Measurements from ENCODE around the gene ABLIM3.

The ABLIM3 gene

DNA sequence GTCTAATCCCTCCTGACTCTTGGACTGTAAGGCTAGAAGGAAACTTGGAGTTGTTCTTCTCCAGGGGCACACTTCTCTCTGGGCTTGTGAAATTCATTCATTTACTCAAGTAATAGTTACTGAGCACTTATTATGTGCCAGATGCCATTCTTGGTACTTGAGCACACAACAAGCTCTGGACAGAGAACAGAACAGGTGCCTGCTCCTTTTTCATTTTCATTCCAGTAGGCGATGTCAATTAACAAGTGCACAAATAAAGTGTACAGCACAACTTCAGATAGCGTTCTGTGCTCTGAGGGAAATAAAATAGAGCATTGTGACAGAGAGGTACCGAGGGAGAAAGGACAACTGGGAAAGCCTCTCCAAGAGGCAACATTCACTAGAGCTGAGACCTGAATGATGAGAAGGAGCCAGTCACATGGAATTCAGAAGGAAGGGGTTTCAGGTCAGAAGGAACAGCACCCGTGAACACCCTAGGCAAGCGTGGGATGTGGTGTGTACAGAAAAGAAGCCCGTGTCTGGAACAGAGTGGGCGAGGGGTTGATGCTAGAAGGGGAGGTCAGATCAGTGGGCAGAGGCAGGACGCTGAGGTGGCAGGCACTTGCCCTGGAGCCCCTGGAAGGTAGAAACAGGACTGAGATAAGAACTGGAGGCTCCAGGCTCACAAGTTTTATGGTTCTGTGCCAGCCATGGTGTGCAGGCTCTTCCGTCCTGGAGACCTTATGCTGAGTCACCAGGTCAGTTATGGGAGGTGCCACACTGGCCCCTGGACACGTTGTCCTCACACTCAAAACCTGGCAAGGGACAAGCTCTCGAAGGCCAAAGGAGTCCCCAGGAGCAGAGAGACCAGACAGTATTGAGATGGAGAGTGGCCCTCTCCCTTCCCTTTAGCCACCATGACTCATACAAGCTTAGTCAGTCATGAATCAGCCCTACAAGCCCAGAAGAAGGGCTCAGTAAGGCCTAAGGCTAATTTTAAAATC is 7.2 kb upstream of the ABLIM3 start:
- DNase-seq, result no peak

DNA sequence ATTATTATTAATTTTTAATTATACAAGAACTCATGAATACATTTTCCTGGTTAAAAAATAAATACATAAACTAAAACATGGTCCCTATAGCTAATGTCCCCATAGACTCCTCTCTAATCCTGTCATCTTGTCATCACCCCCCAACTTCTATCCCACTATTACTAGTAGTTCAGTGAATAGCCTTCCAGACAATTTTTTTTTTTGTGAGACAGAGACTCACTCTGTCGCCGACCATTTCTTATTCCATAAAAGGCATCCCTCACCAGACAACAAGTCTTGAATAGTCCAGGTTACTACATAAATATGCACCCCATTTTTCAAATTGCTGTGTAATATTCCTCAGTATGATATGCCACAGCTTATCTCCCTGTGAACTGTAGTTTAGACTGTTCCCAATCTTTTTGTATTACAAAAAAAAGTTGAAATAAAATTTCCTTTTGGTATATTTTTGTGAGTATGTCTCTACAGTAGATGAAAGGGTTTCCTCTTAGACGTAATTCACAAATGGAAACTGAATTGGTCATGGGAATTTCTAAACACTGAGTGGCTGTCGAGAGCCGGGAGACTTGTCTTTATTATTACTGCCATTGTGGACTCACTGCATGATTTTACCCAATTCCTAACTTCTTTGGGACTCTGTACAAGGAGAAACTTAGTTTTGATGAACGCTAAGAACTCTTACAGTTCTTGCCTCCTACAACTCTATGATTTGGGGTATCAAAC is 6.4 kb upstream of the ABLIM3 start:
- no peak for DNase-seq

DNA sequence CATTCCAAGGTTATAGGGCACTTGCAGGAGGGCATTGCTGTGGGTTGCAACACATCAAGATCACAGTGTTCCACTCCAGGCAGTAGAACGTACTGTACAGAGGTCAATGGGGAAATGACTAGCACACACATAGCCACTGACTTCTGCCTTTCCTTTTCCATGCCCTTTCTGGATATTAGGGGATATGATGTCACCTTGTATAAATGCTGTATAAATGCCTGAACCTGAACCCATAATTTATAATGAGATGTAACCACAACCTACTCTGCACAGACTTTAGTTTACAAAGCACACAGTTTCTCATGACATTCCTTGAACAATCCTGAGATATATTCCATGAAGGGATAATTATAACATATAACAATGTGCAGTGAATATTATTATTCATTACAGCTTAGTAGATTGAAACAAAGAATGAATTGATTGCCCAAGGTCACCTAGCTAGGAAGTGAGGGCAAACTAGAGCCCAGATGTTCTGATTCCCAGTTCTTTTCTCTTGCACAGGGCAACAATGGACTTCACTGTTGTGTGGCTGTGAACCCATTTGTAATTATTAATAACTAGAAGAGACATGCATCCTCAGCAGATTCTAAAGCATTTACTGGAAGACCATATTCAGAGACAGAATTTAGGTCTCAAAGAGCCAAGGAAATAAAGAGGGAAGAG is 5.6 kb upstream of the ABLIM3 start:
- no peak for DNase-seq

DNA sequence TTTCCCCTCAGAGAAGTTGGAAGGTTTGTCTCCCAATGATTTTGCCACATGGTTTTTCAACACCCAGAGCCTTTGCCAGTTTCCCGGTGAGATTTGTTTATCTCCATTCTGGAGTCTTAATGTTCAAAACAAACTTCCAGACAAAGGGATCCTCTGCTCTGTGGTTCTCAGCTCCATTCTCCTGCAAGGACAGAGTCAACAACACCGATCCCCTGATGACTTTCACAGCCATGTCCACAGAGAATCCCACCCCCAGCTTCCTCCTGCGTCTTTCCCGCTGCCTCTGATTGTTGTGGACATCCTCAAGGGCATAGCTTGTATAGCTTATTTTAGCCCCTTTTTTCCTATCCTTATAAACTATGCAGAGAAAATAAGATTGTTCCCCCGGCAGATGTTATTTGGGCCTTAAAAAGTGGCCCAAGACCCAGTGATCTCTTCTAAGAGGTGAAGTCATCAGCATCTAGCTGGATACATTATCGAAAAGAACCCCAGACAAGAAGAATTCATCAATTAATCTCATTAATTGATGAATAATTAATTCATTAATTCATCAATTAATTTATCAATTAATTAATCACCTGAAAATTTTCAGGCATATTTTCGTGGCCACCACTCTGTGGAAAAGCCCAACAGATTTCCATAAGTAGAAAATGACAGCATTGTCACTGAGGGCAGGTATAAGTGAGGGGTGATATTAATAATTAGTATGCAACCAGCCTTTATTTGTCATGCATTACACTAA is 2.9 kb upstream of the ABLIM3 start:
- DNase-seq, result no peak

DNA sequence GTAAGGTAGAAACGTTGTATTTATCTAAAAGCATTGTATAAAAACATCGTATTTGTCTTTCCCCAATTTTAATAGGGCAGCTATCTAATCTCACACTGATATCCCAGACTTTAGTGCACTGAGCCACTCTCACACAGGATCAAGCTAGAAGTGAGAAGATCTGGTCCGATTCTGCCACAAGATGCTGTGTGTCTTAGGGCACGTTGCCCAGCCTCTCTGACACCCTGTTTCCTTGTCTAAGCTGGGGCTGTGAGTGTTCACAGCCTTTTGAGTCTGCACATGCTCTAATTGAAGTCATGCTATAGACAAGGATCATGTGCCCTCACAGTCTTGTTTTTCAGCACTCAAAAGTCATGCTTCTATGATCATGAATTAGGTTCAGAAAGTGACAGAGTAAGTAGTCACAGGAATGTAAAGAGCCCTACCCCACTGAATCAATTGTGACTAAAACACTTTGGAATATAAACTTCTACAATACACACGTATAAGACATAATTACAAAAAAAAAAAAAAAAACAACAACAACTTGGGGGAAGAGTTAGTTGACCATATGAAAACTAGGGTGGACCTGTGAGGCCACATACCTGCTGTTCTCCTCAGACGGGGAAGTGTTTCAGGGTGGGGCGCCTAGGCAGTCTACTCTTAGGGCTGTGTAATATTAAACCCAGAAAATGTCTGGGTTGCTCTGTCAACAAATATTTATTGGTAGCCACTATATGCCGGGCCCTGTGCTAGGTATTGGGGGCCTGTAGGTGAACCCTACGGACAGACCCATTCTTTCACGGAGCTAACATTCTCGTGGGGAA is 893 bp upstream of the ABLIM3 start:
- DNase-seq, result no peak

DNA sequence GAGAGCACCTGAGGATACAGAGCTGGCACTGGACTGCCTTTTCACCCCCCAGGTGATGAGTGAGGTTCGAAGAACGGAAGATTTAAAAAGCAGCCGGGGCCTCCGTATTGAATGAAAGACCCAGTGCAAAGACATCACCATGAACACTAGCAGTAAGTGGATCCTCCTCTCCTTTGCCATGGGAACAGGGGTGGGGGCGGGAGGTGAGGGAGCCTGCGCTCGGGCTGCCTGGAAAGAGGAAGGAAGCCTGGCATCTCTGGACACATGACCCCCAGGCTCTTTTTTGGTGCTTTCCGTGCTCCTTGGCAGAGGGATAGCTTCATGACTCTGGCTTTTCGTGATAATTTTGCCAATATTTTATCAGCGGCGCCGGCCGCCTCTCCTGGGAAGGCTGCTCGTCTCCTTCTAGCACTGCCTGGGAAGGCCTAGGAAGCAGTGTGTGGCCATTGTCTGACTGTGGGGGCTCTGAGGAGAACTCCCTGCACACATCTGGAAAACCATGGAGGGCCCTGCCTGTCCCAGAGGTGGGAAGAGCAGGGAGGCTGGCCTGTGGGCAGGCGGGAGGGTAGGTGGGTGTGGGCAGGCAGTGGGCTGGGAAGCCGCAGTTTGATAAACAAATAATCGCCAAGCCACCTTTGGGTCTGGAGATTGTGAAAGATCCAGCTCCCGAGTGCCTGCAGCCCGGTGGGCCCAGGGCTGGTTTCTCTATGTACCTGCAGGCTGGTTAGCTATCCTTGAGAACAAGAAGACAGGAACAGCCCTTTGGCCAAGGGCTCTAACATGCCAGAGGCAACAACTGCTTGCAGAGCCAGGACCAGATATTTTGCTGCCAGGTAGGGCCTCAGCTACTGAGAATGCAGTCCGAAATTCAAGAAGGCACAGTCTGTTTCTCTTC is 911 bp downstream of the ABLIM3 start:
- DNase-seq, result no peak

DNA sequence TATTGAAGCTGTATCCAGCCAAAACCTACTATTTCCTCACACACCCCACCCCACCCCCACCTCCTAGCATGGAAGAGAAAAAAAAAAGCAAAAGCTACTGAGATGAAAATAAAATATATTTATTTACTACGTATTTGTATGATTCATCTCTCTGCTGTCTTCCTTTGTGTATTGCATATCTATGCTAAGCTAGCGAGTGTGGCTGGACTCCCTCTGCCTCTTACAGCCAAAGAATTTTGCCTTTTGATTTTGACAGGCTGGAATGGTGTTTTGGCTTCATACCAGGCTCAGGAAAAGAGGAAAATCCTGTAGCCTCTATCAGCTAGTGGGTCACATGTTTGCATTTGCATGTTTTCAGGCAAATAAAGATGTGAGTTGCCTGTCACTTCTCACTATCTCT is 2.2 kb downstream of the ABLIM3 start:
- no peak for DNase-seq

DNA sequence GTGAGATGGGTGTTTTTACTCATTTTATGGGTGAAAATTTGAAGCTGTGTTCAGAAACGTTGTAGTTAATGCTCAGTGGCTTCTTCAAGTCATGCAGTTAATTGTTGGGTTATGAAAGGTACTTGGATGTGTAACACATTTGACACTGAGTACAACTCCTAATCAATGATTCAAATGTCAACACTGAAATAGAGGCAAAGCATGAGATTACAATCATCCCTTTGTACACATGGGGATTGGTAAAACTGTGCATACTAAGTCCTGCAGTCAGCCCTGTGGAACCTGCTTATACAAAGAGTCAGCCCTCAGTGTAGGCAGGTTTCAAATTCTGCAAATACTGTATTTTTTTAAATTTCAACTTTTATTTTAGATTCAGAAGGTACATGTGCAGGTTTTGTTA is 3.3 kb downstream of the ABLIM3 start:
- no peak for DNase-seq

DNA sequence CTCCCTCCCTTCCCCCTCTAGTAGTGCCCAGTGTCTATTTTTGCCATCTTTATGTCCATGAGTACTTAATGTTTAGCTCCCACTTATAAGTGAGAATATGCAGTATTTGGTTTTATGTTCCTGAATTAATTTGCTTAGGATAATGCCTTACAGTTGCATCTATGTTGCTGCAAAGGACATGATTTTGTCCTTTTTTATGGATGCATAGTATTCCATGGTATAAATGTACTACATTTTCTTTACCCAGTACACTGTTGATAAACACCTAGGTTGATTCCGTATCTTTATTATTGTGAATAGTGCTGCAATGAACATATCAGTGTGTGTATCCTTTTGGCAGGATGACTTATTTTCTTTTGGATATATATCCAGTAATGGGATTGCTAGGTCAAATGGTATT is 3.8 kb downstream of the ABLIM3 start:
- no peak for DNase-seq

DNA sequence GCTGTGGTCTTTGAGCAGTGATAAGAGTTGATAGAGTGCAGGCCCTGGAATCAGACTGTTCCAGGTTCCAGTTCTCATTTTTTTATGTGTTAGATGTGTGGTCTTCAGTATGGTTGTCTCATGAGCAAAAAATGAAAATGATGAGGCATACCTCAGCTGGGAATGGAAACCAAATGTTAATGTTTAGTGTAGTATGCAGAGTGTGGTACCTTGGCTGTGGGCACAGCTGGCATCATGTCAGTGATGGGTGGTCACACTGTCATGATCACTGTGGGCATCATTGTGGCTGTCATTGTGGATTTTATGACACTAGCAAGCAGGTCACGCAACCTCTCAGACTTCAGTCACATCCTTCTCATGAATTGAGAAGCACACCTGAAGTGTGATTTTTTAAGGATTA is 6.4 kb downstream of the ABLIM3 start:
- DNase-seq, result no peak

DNA sequence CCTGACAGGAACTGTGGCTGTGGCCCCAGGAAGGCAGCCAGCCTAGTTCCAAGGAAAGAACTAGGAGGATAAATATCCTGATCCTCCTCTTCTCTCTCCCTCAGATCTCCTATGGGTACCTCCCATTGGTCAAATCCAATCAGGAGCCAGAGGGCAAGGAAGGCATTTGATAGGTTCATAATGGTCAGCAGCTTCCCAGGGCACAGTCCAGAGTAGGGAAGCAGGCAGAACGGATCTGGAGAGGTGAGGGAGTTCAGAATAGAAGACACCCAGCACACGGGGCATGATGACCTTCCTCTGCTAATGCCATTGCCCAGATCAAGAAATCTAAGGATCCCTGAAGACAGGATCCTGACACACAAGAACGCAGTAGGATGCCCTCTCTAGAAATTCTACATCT is 8.6 kb downstream of the ABLIM3 start:
- no peak for DNase-seq

DNA sequence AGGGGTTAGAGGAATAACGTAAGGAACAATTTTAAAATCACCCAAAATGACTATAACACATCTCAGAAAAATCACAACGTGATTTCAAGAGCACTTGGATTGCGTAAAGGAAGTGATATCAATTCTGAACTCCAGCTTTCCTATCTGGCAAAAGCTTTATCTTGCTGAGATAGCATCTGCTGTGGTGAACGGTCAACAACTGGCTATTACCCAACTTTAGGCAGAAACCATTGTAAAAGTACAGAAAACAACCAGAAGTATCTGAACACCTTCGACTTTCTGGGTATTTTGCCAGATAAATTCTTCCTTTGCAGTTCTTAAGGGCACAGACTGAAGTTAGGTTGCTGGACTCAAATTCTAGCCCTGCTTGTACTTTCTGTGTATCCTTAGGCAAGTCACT is 9.2 kb downstream of the ABLIM3 start:
- no peak for DNase-seq

DNA sequence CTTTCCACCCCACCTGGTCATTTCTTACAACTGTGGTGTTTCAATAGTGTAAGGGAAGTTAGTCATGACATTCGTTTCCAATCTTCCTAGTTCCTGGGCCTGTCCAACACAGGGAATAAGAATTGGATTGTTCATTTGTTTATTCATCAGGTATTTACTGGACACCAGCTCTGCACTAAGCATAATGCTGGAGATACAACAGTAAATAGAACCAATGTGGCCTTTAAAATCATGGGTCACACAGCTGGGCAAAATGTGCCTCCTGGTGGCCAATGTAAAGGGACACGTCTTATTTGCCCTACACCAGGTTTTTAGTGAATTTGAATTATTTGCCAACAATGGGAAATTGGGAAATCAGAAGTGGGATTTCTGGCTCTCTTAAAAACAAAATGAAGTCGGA is 10.4 kb downstream of the ABLIM3 start:
- no peak for DNase-seq

DNA sequence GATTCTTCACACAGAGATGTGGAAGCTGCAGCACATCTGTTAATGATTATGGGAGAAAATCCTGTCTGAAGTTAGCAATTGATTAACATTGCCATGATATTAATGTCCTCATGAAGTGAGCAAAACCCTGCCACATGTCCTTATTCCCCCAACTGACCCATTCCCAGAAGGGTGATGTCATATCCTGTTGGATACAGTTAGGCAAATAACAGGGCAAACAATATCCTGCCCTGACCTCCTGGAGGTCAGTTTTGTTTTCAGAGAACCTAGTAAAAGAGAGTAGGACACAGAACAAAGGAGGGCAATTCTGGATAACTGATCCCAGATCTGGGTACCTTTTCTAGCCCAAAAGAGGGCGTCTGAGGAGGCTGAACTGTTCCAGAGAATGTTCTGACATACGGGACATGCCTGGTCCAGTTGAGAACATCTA is 11.0 kb downstream of the ABLIM3 start:
- no peak for DNase-seq

DNA sequence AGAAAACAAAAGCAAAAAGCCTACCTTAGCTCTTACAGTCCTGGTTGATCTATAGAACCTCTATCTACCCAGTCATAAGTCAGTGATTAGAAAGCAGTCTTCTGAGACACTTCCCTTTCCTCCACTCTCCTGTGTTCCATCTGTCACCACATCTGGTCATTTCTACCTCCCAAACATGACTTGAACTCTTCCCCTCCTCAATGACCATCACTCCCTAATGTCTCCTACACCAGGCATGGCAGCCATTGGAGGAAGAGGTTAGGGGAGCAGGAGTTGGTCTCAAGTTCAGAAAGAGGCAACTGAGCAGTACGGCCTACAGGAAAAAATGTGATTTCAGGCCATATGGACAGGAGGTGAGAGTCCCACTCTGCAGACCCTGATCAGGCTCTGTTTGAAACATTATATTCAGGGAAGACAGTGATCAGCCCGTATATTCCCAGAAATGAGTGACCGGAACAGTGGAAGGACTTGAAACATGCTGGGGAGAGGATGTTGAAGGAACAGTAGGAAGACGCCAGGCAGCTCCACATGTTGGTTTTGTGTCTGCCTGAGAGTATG is 12.0 kb downstream of the ABLIM3 start:
- DNase-seq, result no peak

DNA sequence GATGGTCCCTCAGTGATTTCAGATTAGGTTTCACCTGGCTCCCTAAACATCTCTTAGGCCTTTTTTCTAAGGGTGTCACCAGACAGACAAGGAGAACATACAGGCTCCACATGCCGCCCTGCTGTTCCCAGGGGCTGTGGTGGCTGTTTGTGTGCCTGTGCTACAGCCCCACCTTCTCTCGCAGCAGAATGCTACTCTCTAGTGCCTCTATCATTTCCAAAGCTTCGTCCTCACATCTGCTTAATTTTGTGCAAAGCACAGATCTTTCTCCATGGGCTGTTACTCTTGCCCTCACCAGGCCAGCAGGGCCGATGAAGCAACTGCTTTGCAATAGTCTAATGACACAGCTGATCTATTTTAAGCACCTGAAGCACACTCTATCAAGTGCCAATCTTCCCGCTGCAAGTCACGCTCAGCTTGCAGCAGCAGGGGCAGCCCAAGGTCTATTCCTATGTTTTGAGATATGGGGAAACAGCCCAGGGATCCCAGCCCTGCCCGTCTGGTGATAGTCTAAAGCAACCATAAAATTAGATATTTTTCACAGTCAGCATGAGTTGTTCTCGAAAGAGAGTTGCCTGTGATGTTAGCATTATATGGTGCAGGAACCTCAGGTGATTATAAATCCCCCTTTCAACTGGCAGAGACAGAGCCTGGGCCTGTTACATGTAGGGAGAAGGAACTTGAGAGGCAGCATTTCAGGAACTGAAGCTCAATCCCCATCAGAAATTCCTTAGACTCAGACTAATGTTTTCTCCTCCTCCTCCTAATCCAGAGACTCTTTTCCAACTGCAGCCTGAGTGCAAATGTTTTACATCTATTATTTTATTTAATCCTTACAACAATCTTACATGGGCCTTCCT is 12.7 kb downstream of the ABLIM3 start:
- DNase-seq, result no peak

DNA sequence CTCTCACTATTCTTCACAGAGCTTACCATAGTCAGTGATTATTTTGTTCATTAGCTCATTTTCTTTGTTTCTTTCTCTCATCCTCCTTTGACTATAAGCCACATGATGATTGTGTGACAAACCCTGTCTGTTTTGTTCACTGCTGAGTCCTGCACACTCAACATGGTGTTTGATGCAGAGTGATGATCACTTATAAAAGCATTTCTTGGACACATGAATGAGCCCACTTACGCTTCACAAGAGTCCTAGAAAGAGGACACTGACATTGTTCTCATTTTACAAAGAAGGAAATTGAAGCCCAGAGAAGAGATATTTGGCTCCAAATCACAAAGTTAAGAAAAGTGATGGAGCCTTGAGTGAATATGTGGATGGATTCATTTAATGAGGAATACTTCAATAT is 13.4 kb downstream of the ABLIM3 start:
- no peak for DNase-seq

DNA sequence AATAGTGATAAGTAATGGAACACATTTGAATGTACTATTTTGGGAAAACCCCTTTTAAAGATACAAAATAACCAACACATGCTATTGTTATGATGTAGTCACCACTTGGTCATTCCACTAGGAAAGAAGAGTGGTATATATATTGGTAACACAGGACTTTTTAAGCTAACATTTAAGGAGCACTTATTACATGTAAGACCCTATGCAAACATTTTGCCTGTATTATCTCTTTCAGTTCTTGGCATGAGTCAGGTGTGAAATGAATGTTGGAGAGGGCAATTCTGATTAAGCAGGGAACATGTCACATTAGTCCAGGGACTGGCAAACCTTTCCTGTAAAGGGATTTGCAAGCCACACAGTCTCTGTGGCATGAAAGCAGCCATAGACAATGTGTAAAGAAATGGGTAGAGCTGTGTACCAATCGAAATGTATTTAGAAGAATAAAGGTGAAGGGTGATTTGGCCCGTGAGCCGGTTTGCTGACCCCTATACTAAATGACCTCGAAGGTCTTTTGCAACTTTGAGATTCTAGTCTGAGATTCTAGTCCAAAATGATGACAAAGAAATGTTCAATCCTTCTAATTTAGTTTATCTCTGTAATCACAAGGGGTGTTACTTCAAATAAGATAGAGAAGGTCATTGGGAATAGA is 15.3 kb downstream of the ABLIM3 start:
- DNase-seq, result no peak

DNA sequence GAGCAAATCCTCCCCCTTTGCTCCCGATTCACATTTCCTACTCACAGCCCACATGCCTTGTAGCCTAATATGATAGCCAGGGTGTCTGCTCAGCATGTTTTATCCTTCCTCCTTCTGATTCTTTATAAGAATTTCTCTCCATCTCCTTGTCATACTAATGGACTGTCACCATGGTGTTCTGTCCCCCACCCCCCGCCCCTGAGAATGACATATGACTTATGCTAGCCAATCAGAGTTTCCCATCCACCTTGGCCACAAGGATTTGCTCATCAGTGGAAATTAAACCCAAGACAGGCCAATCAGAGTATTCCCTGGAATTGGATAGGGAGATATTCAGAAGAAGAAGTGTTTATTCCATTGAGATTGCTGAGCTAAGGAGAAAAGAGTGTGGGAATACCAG is 16.0 kb downstream of the ABLIM3 start:
- DNase-seq, result no peak
